PC-9 (cell line): Measurements from ENCODE around the gene FYN. TPM values are rescaled to one million over a fixed set of nuclear protein-coding genes. Genes with fewer than 3 reads are reported as not detected.

Experiments used
- BruUV-seq: library from RNA; stranded (reverse); fragments of 400-500 nt; replicated peaks from 2 replicates; lab custom pipeline; 2021; lab: Mats Ljungman, UMichigan
- CTCF ChIA-PET: fragments of 300-600 bp; sonication (Branson Sonifier 250); formaldehyde crosslinking; loops from one replicate; lab custom pipeline; 2022; ENCODE audit warnings: antibody characterized with exemption; lab: Charles Lee
- POLR2A ChIA-PET: fragments of 300-600 bp; sonication (Branson Sonifier 250); formaldehyde crosslinking; loops from one replicate; lab custom pipeline; 2022; ENCODE audit warnings: antibody characterized with exemption; ENCODE audit not compliant: unreplicated experiment; lab: Charles Lee
- DNase-seq, 2 experiments: peaks; one replicate each; pipeline versions ENCODE4 v3.0.0 to v3.0.0-alpha.2; 2015 to 2022; ENCODE audit warnings: mixed read lengths in 1 of 2
- H2AFZ ChIP-seq: fragments of 200-600 bp; sonication (generic); 2 replicates; pipeline ENCODE4 v1.8.1; 2017; ENCODE audit warnings: antibody characterized with exemption
- H3F3A ChIP-seq: fragments of 200-600 bp; sonication (generic); 2 replicates; pipeline ENCODE4 v1.8.1; 2017; ENCODE audit warnings: antibody characterized with exemption, mild to moderate bottlenecking, low read depth; ENCODE audit not compliant: insufficient read depth
- H3K27ac ChIP-seq: fragments of 200-600 bp; sonication (generic); 2 replicates; pipeline ENCODE4 v1.6.1; 2016; ENCODE audit warnings: mixed run types
- H3K27me3 ChIP-seq: fragments of 200-600 bp; sonication (generic); 2 replicates; pipeline ENCODE4 v1.6.1; 2016; ENCODE audit warnings: low read depth, mixed run types; ENCODE audit not compliant: insufficient read depth
- H3K36me3 ChIP-seq: fragments of 200-600 bp; sonication (generic); 2 replicates; pipeline ENCODE4 v1.6.1; 2016; ENCODE audit warnings: low read depth, mixed run types
- H3K4me1 ChIP-seq: fragments of 200-600 bp; sonication (generic); replicated peaks from 2 replicates; pipeline ENCODE4 v1.6.1; 2016; ENCODE audit warnings: mixed run types; ENCODE audit not compliant: insufficient read depth
- H3K4me2 ChIP-seq: fragments of 200-600 bp; sonication (generic); 2 replicates; pipeline ENCODE4 v1.6.1; 2017; ENCODE audit warnings: mixed run types
- H3K4me3 ChIP-seq: fragments of 200-600 bp; sonication (generic); 2 replicates; pipeline ENCODE4 v1.6.1; 2016; ENCODE audit warnings: mixed run types
- H3K79me2 ChIP-seq: fragments of 200-600 bp; sonication (generic); 2 replicates; pipeline ENCODE4 v1.6.1; 2017; ENCODE audit warnings: low read depth, mixed run types
- H3K9me2 ChIP-seq: fragments of 200-600 bp; sonication (generic); 2 replicates; pipeline ENCODE4 v1.8.1; 2017; ENCODE audit warnings: mild to moderate bottlenecking; ENCODE audit not compliant: insufficient read depth
- H3K9me3 ChIP-seq: fragments of 200-600 bp; sonication (generic); 2 replicates; pipeline ENCODE4 v1.8.1; 2016; ENCODE audit warnings: low read depth; ENCODE audit not compliant: insufficient read depth
- H4K20me1 ChIP-seq: fragments of 200-600 bp; sonication (generic); 2 replicates; pipeline ENCODE4 v1.8.1; 2017; ENCODE audit not compliant: insufficient read depth
- EZH2 ChIP-seq: fragments of 200-600 bp; sonication (generic); IDR thresholded peaks from 2 replicates; pipeline ENCODE4 v1.8.0; 2017; ENCODE audit warnings: antibody characterized with exemption, low read depth
- intact Hi-C: fragments of 100-400 bp; cut with micrococcal nuclease; formaldehyde crosslinking; loops from one replicate; pipeline ENCODE4 v1.10.0; 2022; ENCODE audit not compliant: unreplicated experiment
- total RNA-seq: library from RNA; stranded (reverse); gene quantifications from 2 replicates; pipeline ENCODE4 v1.2.3, GENCODE V29; 2021
- TF ChIP-seq, protein P1 (sequence below): fragments of 200-600 bp; sonication (generic); conservative IDR thresholded peaks from 2 replicates; pipeline ENCODE4 v1.6.1; 2017; ENCODE audit warnings: mixed run types, antibody characterized with exemption, mild to moderate bottlenecking, moderate library complexity

Gene FYN
- total RNA-seq, 1 experiment from 2014 or later = 53.3 TPM

DNA sequence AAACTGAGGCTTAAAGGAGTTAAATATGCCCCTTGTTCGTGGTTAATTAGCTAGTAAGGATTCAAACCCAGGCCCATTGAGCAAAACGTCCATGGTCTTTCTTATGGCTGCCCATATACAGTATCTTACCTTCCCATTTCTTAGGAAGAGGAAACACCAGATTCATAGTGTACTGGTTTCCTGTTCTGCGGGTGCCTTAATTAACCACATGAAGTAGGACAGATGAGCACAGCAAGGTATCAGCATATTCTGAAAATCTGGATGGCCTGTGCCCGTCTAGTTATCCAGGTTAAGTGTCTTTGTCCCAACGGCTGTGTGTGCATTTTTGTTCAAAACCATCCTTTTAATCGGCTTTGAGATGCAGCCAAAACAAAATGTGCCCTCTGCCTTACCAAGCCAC lies 174.1 kb downstream of the FYN start:
- H3K27ac ChIP-seq = no peak overlapping the region
- H3K9me3 ChIP-seq = no peaks in the 10 kb centered on the region
- POLR2A ChIA-PET = no interaction called here
- no peaks in the 10 kb centered on the region for H3K79me2 ChIP-seq
- CTCF ChIA-PET = no interaction called here
- no peaks in the 10 kb centered on the region for H3K27me3 ChIP-seq
- H3K4me1 ChIP-seq = no peaks in the 10 kb centered on the region
- no peak overlapping the region for H3K4me2 ChIP-seq
- no peak overlapping the region for H2AFZ ChIP-seq
- DNase-seq = no peak
- no peak overlapping the region for H3K4me3 ChIP-seq
- H3K9me2 ChIP-seq = no peaks in the 10 kb centered on the region
- H4K20me1 ChIP-seq = no peaks in the 10 kb centered on the region
- BruUV-seq = no TSS peak
- H3K36me3 ChIP-seq = peaks cover 8% of the 10 kb centered on the region; the same call in 1 of the 2 replicates
- no peaks in the 10 kb centered on the region for H3F3A ChIP-seq
- intact Hi-C loops = loop anchor here (10.0 kb wide), 1 partner anchor 674 kb away; no protein-coding TSS in a partner anchor
- TF ChIP-seq, protein P1, sequence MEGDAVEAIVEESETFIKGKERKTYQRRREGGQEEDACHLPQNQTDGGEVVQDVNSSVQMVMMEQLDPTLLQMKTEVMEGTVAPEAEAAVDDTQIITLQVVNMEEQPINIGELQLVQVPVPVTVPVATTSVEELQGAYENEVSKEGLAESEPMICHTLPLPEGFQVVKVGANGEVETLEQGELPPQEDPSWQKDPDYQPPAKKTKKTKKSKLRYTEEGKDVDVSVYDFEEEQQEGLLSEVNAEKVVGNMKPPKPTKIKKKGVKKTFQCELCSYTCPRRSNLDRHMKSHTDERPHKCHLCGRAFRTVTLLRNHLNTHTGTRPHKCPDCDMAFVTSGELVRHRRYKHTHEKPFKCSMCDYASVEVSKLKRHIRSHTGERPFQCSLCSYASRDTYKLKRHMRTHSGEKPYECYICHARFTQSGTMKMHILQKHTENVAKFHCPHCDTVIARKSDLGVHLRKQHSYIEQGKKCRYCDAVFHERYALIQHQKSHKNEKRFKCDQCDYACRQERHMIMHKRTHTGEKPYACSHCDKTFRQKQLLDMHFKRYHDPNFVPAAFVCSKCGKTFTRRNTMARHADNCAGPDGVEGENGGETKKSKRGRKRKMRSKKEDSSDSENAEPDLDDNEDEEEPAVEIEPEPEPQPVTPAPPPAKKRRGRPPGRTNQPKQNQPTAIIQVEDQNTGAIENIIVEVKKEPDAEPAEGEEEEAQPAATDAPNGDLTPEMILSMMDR = no peak
- TF ChIP-seq EZH2 = no peak

DNA sequence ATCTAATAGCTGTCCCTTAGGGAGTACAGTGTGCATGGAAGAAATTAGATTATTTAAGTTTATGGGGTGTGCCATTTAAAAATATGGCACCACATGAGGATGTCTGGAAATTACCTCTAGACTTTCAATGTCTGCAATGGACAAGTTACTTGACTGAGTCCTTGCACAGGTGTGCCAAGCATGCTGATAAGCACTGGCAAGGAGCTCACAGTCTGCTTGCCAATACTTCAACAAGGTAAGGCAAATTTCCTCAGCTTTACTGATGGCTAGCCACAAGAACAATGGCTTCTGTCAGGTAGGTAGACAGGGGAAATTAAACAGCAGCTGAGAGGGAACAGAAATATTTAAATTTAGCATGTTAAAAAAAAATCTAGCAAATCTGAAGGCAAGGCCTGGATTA lies 176.4 kb downstream of the FYN start:
- Histone ChIP-seq H3K27me3 (no peaks in the 10 kb centered on the region), H3K4me2 (no peak overlapping the region), H3K9me2 (no peaks in the 10 kb centered on the region), H3K27ac (no peak overlapping the region), H2AFZ (no peak overlapping the region), H3K79me2 (no peaks in the 10 kb centered on the region), H3K4me3 (no peak overlapping the region), H4K20me1 (no peaks in the 10 kb centered on the region), H3F3A (no peaks in the 10 kb centered on the region), H3K9me3 (no peaks in the 10 kb centered on the region), H3K4me1 (no peaks in the 10 kb centered on the region), H3K36me3 (peaks cover 10% of the 10 kb centered on the region; the same call in 1 of the 2 replicates)
- DNase-seq = no peak
- ChIA-PET CTCF (no interaction called here), POLR2A (no interaction called here)
- TF ChIP-seq, protein P1 = no peak
- TF ChIP-seq EZH2 = no peak
- intact Hi-C loops = loop anchor here (10.0 kb wide), 1 partner anchor 672 kb away; no protein-coding TSS in a partner anchor
- BruUV-seq = no TSS peak

DNA sequence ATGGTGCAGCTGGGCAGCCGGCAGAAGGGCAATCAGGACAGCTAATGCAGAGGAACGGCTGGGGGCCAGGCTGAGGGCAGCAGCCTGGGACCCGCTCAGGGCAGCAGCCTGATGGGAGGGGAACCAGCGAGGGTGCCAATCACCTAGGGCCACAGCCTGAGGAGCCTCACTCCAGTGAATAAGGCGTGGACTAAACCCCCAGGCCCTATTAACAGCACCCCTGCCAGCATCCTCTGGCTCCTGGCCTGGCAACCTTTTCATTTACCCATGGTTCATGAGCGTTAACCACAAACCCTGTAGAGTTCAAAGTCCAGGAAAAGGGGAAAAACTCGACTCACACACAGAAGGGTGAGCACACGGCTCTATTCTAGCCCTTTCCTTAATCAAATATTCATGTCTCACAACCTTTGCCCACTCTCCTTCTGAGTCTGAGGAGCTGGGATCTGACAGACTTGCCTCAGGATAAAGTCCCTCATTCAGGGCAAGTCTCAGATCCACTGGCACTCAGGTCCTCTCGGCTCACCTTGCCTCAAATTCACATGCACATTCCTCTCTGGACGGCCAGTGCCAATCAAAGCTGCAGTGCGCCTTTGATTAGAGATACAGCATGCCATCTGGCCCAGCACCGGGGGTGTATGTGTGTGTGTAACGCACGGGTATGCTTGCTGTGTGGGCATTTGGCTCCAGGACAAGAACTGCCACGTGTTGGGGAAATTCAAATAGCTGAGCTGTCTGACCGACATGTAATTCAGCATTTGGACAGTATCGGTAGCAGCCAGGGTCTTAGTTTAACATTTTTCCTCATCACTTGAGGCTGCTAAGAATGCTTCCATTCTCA lies 180.7 kb downstream of the FYN start:
- H4K20me1 ChIP-seq = 0 out of 2 replicates have a peak, but pooled peaks cover 3% of the 10 kb centered on the region
- ChIA-PET POLR2A (no interaction called here), CTCF (no interaction called here)
- intact Hi-C loops = loop anchor here (10.0 kb wide), 1 partner anchor 668 kb away; no protein-coding TSS in a partner anchor
- no peak overlapping the region for H3K27ac ChIP-seq
- no peaks in the 10 kb centered on the region for H3K9me2 ChIP-seq
- H3F3A ChIP-seq = no peaks in the 10 kb centered on the region
- H2AFZ ChIP-seq = no peak overlapping the region
- peaks cover 10% of the 10 kb centered on the region; the same call in 1 of the 2 replicates for H3K36me3 ChIP-seq
- TF ChIP-seq EZH2 = no peak
- TF ChIP-seq, protein P1 = no peak
- no peaks in the 10 kb centered on the region for H3K79me2 ChIP-seq
- DNase-seq = no peak
- BruUV-seq = no TSS peak
- H3K4me1 ChIP-seq = no peaks in the 10 kb centered on the region
- no peaks in the 10 kb centered on the region for H3K27me3 ChIP-seq
- H3K4me2 ChIP-seq = no peak overlapping the region
- no peak overlapping the region for H3K4me3 ChIP-seq
- H3K9me3 ChIP-seq = no peaks in the 10 kb centered on the region
